HepG2 (cell line): Measurements from ENCODE around the gene ARHGEF10L. TPM values are rescaled to one million over a fixed set of nuclear protein-coding genes. Genes with fewer than 3 reads are reported as not detected.

Experiments
- BRCA1 ChIP-seq: sonication (generic); formaldehyde crosslinking; IDR thresholded peaks from 2 replicates; pipeline ENCODE4 v1.4.0; 2020; ENCODE audit warnings: missing genetic modification reagents
- CBFB ChIP-seq: sonication (generic); formaldehyde crosslinking; IDR thresholded peaks from 2 replicates; pipeline ENCODE4 v1.4.0; 2020; ENCODE audit warnings: missing genetic modification reagents
- CHCHD3 ChIP-seq: sonication (generic); formaldehyde crosslinking; IDR thresholded peaks from 2 replicates; pipeline ENCODE4 v1.8.0; 2022; ENCODE audit warnings: mild to moderate bottlenecking, missing genetic modification reagents, moderate library complexity
- CHD2 ChIP-seq: IDR thresholded peaks from 2 replicates; pipeline ENCODE4 v1.6.1; 2011; ENCODE audit warnings: low read depth, low read length, improper control_type of control experiment
- DMTF1 ChIP-seq: sonication (generic); formaldehyde crosslinking; IDR thresholded peaks from 2 replicates; pipeline ENCODE4 v1.4.0; 2020; ENCODE audit warnings: mild to moderate bottlenecking, missing genetic modification reagents
- HDAC1 ChIP-seq: sonication (generic); formaldehyde crosslinking; IDR thresholded peaks from 2 replicates; pipeline ENCODE4 v1.5.1; 2020; ENCODE audit warnings: mild to moderate bottlenecking, missing genetic modification reagents
- HOXA5 ChIP-seq: sonication (generic); formaldehyde crosslinking; IDR thresholded peaks from 2 replicates; pipeline ENCODE4 v1.4.0; 2020; ENCODE audit warnings: missing genetic modification reagents
- KAT2B ChIP-seq: fragments of 150-350 bp; IDR thresholded peaks from 2 replicates; pipeline ENCODE4 v1.6.1; 2014; ENCODE audit warnings: low read depth, low read length, borderline replicate concordance
- KDM3A ChIP-seq: IDR thresholded peaks from 2 replicates; pipeline ENCODE4 v1.6.1; 2018; ENCODE audit warnings: low read depth, missing compliant biosample characterization
- KLF11 ChIP-seq: IDR thresholded peaks from 2 replicates; pipeline ENCODE4 v1.6.1; 2016; ENCODE audit warnings: missing compliant biosample characterization
- MATR3 ChIP-seq: sonication (generic); formaldehyde crosslinking; IDR thresholded peaks from 2 replicates; pipeline ENCODE4 v1.4.0; 2020; ENCODE audit warnings: missing genetic modification reagents
- RARA ChIP-seq: IDR thresholded peaks from 2 replicates; pipeline ENCODE4 v1.6.1; 2016; ENCODE audit warnings: missing genetic modification reagents, missing compliant biosample characterization
- SALL1 ChIP-seq: sonication (generic); formaldehyde crosslinking; IDR thresholded peaks from 2 replicates; pipeline ENCODE4 v1.8.0; 2022; ENCODE audit warnings: mild to moderate bottlenecking, missing genetic modification reagents
- SRSF9 ChIP-seq: fragments of 200-400 bp; formaldehyde crosslinking; IDR thresholded peaks from 2 replicates; pipeline ENCODE4 v1.6.1; 2018; ENCODE audit warnings: borderline replicate concordance, mild to moderate bottlenecking, low read depth, low read length; ENCODE audit not compliant: insufficient read depth, poor library complexity, severe bottlenecking
- XBP1 ChIP-seq: sonication (generic); formaldehyde crosslinking; IDR thresholded peaks from 2 replicates; pipeline ENCODE4 v1.5.0; 2020; ENCODE audit warnings: missing genetic modification reagents
- ZNF180 ChIP-seq: sonication (generic); formaldehyde crosslinking; IDR thresholded peaks from 2 replicates; pipeline ENCODE4 v1.4.0; 2020; ENCODE audit warnings: low read depth, missing genetic modification reagents, borderline replicate concordance
- ZNF782 ChIP-seq: sonication (generic); formaldehyde crosslinking; IDR thresholded peaks from 2 replicates; pipeline ENCODE4 v1.4.0; 2020; ENCODE audit warnings: missing genetic modification reagents, mild to moderate bottlenecking, borderline replicate concordance
- polyA plus RNA-seq, 8 experiments: library from polyadenylated mRNA; depleted of rRNA in 3 of 8; stranded (reverse) in 7 of 8; unstranded in 1 of 8; fragments of >200 nt; fragmentation: Illumina TruSeq in 4 of 8; extraction: Trizol in 4 of 8; gene quantifications; 2 replicates each; pipeline versions ENCODE4 v1.2.1 to v1.2.3, GENCODE V29; 2011 to 2016; ENCODE audit warnings: low read depth in 4 of 8, missing spikeins in 1 of 8, mixed read lengths in 1 of 8; ENCODE audit not compliant: insufficient read depth in 1 of 8
- total RNA-seq, 5 experiments: library from RNA; depleted of rRNA; stranded (reverse); fragments of >200 nt; fragmentation: Illumina TruSeq; extraction: Trizol; gene quantifications; 2 replicates each; pipeline ENCODE4 v1.2.3, GENCODE V29; 2016; ENCODE audit warnings: low read depth in 1 of 5
- TF ChIP-seq, protein P1 (sequence below): sonication (generic); formaldehyde crosslinking; IDR thresholded peaks from 2 replicates; pipeline ENCODE4 v1.4.0; 2020; ENCODE audit warnings: missing genetic modification reagents, mild to moderate bottlenecking, borderline replicate concordance
- TF ChIP-seq, protein P2 (sequence below): sonication (generic); formaldehyde crosslinking; IDR thresholded peaks from 2 replicates; pipeline ENCODE4 v1.4.0; 2020; ENCODE audit warnings: missing genetic modification reagents, borderline replicate concordance

Gene ARHGEF10L
- total and polyA plus RNA-seq, 2 of the 13 experiments (the other 11 are each of a cell fraction or from before 2014, with no cell fraction given): 46.5 to 78.3 TPM

- TF ChIP-seq, protein P1, sequence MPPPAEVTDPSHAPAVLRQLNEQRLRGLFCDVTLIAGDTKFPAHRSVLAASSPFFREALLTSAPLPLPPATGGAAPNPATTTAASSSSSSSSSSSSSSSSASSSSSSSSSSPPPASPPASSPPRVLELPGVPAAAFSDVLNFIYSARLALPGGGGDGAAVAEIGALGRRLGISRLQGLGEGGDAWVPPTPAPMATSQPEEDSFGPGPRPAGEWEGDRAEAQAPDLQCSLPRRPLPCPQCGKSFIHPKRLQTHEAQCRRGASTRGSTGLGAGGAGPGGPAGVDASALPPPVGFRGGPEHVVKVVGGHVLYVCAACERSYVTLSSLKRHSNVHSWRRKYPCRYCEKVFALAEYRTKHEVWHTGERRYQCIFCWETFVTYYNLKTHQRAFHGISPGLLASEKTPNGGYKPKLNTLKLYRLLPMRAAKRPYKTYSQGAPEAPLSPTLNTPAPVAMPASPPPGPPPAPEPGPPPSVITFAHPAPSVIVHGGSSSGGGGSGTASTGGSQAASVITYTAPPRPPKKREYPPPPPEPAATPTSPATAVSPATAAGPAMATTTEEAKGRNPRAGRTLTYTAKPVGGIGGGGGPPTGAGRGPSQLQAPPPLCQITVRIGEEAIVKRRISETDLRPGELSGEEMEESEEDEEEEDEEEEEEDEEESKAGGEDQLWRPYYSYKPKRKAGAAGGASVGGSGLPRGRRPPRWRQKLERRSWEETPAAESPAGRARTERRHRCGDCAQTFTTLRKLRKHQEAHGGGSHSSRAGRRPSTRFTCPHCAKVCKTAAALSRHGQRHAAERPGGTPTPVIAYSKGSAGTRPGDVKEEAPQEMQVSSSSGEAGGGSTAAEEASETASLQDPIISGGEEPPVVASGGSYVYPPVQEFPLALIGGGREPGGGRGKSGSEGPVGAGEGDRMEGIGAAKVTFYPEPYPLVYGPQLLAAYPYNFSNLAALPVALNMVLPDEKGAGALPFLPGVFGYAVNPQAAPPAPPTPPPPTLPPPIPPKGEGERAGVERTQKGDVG (CRISPR knock-in tag): no peak
- TF ChIP-seq CHCHD3 (CRISPR knock-in tag) (no peak), KLF11 (no peak), BRCA1 (CRISPR knock-in tag) (0 out of 2 replicates have a peak, but pooled peaks have one; percentile 38), ZNF782 (CRISPR knock-in tag) (no peak), KDM3A (CRISPR knock-in tag) (no peak), CBFB (no peak), XBP1 (CRISPR knock-in tag) (no peak), RARA (CRISPR knock-in tag) (no peak; the same call in 1 of the 2 replicates), ZNF180 (CRISPR knock-in tag) (no peak), SRSF9 (no peak), DMTF1 (CRISPR knock-in tag) (no peak), HOXA5 (CRISPR knock-in tag) (no peak), SALL1 (no peak; the same call in 1 of the 2 replicates), HDAC1 (CRISPR knock-in tag) (peak; percentile 66), KAT2B (no peak), CHD2 (no peak), MATR3 (CRISPR knock-in tag) (no peak)
- TF ChIP-seq, protein P2, sequence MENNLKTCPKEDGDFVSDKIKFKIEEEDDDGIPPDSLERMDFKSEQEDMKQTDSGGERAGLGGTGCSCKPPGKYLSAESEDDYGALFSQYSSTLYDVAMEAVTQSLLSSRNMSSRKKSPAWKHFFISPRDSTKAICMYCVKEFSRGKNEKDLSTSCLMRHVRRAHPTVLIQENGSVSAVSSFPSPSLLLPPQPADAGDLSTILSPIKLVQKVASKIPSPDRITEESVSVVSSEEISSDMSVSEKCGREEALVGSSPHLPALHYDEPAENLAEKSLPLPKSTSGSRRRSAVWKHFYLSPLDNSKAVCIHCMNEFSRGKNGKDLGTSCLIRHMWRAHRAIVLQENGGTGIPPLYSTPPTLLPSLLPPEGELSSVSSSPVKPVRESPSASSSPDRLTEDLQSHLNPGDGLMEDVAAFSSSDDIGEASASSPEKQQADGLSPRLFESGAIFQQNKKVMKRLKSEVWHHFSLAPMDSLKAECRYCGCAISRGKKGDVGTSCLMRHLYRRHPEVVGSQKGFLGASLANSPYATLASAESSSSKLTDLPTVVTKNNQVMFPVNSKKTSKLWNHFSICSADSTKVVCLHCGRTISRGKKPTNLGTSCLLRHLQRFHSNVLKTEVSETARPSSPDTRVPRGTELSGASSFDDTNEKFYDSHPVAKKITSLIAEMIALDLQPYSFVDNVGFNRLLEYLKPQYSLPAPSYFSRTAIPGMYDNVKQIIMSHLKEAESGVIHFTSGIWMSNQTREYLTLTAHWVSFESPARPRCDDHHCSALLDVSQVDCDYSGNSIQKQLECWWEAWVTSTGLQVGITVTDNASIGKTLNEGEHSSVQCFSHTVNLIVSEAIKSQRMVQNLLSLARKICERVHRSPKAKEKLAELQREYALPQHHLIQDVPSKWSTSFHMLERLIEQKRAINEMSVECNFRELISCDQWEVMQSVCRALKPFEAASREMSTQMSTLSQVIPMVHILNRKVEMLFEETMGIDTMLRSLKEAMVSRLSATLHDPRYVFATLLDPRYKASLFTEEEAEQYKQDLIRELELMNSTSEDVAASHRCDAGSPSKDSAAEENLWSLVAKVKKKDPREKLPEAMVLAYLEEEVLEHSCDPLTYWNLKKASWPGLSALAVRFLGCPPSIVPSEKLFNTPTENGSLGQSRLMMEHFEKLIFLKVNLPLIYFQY (CRISPR knock-in tag): no peak
Observed at GRCh38 chr1:17564458-17565393, 25.2 kb downstream of the ARHGEF10L start (continued).
